Brain microvascular endothelial cell (primary cell): ENCODE data around the gene EPHA6.

Experiments used
- DNase-seq: peaks from one replicate; pipeline ENCODE4 v3.0.0-alpha.2; 2020
- H3K27ac ChIP-seq: fragments of 250-450 bp; sonication (Bioruptor Pico); 2 replicates; pipeline ENCODE4 v1.5.1; 2020; ENCODE audit warnings: mild to moderate bottlenecking, moderate library complexity
- H3K27me3 ChIP-seq: fragments of 250-450 bp; sonication (Bioruptor Pico); replicated peaks from 2 replicates; pipeline ENCODE4 v1.5.1; 2020; ENCODE audit warnings: mild to moderate bottlenecking
- H3K36me3 ChIP-seq: fragments of 250-450 bp; sonication (Bioruptor Pico); replicated peaks from 2 replicates; pipeline ENCODE4 v1.5.1; 2020; ENCODE audit warnings: mild to moderate bottlenecking
- H3K4me3 ChIP-seq: 2 replicates; pipeline ENCODE4 v1.5.1; 2011; ENCODE audit warnings: low read depth, mild to moderate bottlenecking, control low read depth, low read length, moderate library complexity
- CTCF ChIP-seq: IDR thresholded peaks from 2 replicates; pipeline ENCODE4 v1.5.1; 2011; ENCODE audit warnings: low read depth, mild to moderate bottlenecking, moderate library complexity, low read length, control low read depth, inconsistent platforms; ENCODE audit errors: missing control alignments
- in situ Hi-C: cut with HindIII; loops from 2 replicates; pipeline ENCODE4 v1.10.0; 2017; ENCODE audit warnings: low sequenced_read_pairs, low pct_ligation_motif_present

EPHA6 gene

DNA sequence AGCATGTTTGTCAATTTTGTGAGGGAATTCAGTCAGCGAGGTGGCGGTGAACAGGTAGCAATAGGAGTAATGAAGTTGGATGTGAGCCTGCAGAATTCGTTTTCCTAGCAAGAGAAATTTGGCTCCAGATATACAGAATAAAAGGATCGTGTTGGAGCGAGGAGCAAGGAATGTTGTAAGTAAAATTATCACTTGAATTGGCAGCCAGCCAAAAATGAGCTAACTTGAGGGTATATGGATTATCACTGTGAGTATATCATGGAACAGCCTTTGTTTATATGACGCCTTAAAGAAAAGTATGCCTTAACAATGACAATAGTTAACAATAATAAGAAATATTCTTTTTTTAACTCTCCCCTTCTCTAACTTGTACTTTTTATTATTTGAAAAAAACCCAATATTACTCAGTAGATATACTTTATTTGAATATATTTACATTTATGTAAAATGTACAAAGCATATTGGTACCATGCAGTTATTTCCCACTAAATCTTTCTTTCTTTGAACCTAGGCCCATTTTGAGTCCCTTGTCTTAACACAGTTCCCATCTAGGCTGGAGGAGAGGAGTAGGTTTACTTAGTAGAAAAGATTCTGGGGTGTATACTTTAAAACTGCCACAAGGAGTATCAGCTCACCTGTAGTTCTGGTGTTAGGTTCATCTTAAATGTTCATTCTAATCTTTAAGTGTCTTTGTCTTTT is 29.3 kb downstream of the EPHA6 start:
- no peak overlapping the region for H3K27ac ChIP-seq
- no peak for DNase-seq
- no peak for TF ChIP-seq CTCF
- in situ Hi-C loops = no loop called here
- H3K4me3 ChIP-seq = no peak overlapping the region
- H3K27me3 ChIP-seq = no peaks in the 10 kb centered on the region
- no peaks in the 10 kb centered on the region for H3K36me3 ChIP-seq

- no peaks in the 10 kb centered on the region for H3K27me3 ChIP-seq
- H3K27ac ChIP-seq = no peak overlapping the region
- in situ Hi-C loops = no loop called here
- no peaks in the 10 kb centered on the region for H3K36me3 ChIP-seq
- no peak overlapping the region for H3K4me3 ChIP-seq
- TF ChIP-seq CTCF = no peak
- DNase-seq = no peak
Observed at GRCh38 chr3:96844204-96844514, 29.8 kb downstream of the EPHA6 start.

- Histone ChIP-seq H3K4me3 (no peak overlapping the region), H3K27me3 (no peaks in the 10 kb centered on the region), H3K27ac (no peak overlapping the region), H3K36me3 (no peaks in the 10 kb centered on the region)
- no peak for DNase-seq
- no peak for TF ChIP-seq CTCF
- in situ Hi-C loops = loop anchor here (25.0 kb wide), 1 partner anchor 809 kb away; no protein-coding TSS in a partner anchor
Observed at GRCh38 chr3:96852849-96853248, 38.5 kb downstream of the EPHA6 start.

GRCh38 chr3:96860882-96861281 is 46.5 kb downstream of the EPHA6 start:
- no peak overlapping the region for H3K27ac ChIP-seq
- DNase-seq = no peak
- no peak for TF ChIP-seq CTCF
- in situ Hi-C loops = loop anchor here (25.0 kb wide), 1 partner anchor 801 kb away; no protein-coding TSS in a partner anchor
- no peaks in the 10 kb centered on the region for H3K36me3 ChIP-seq
- H3K4me3 ChIP-seq = no peak overlapping the region
- no peaks in the 10 kb centered on the region for H3K27me3 ChIP-seq

DNA sequence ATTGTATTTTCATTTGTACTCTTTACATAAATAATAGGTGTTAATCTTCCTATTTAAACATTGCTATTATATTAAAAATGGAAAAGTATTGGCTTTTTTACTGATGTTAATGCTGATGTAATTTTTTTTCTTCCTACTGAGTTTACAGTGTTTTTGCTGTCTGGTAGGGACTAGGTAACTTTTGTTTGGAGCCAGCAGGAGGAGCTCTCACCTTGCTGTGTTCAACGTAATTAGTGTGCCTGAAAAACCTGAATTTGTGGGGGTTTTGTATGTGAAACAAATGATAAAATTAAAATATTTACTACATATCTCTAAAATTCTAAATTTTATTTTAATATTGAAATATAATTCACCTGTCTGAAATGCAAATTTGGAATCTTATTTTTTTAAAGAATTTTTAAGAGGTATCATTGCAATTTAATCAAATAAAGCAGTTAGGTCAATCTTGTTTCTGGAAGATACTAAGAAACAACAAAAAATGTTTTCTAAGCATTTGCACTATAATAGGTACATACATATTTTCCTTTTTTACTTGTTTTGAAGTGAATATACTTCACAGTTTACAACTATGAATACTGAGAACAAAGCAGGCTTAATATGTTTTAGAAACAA is 48.8 kb downstream of the EPHA6 start:
- Histone ChIP-seq H3K4me3 (no peak overlapping the region), H3K27ac (no peak overlapping the region), H3K27me3 (no peaks in the 10 kb centered on the region), H3K36me3 (no peaks in the 10 kb centered on the region)
- peak; percentile 80 for TF ChIP-seq CTCF
- in situ Hi-C loops = loop anchor here (25.0 kb wide), 1 partner anchor 799 kb away; no protein-coding TSS in a partner anchor
- DNase-seq = peak; percentile 3
